HG03045 (cell line): ENCODE measurements around the gene DYRK1A.

Experiments used
- ATAC-seq: cut with Tn5 transposase; IDR thresholded peaks from one replicate; pipeline ENCODE4 v1.9.1; 2021; ENCODE audit warnings: mild to moderate bottlenecking, moderate library complexity; ENCODE audit not compliant: unreplicated experiment

Gene DYRK1A

GRCh38 chr21:37415939-37416338 lies 49.4 kb downstream of the DYRK1A start:
- no peak for ATAC-seq

GRCh38 chr21:37416914-37417313 lies 50.3 kb downstream of the DYRK1A start:
- ATAC-seq, result no peak

GRCh38 chr21:37419228-37419906 lies 52.8 kb downstream of the DYRK1A start:
- ATAC-seq, result no peak

GRCh38 chr21:37421306-37421705 lies 54.7 kb downstream of the DYRK1A start:
- no peak for ATAC-seq

- no peak for ATAC-seq
Measured at GRCh38 chr21:37422382-37422781, 55.8 kb downstream of the DYRK1A start.

- no peak for ATAC-seq
Measured at GRCh38 chr21:37423103-37423502, 56.5 kb downstream of the DYRK1A start.

GRCh38 chr21:37424396-37424795 lies 57.8 kb downstream of the DYRK1A start:
- ATAC-seq, result no peak

- ATAC-seq, result no peak
Measured at GRCh38 chr21:37425001-37425400, 58.4 kb downstream of the DYRK1A start.

GRCh38 chr21:37425684-37426083 lies 59.1 kb downstream of the DYRK1A start:
- ATAC-seq, result no peak

GRCh38 chr21:37427221-37427620 lies 60.6 kb downstream of the DYRK1A start:
- ATAC-seq, result no peak

GRCh38 chr21:37429356-37429755 lies 62.8 kb downstream of the DYRK1A start:
- no peak for ATAC-seq

- no peak for ATAC-seq
Measured at GRCh38 chr21:37430184-37430821, 63.7 kb downstream of the DYRK1A start.

GRCh38 chr21:37431243-37431642 lies 64.7 kb downstream of the DYRK1A start:
- no peak for ATAC-seq

- no peak for ATAC-seq
Measured at GRCh38 chr21:37432710-37433455, 66.3 kb downstream of the DYRK1A start.

- no peak for ATAC-seq
Measured at GRCh38 chr21:37433456-37433840, 66.9 kb downstream of the DYRK1A start.

GRCh38 chr21:37435120-37435519 lies 68.5 kb downstream of the DYRK1A start:
- no peak for ATAC-seq

GRCh38 chr21:37435711-37436110 lies 69.1 kb downstream of the DYRK1A start:
- ATAC-seq, result no peak

- ATAC-seq, result no peak
Measured at GRCh38 chr21:37436174-37436573, 69.6 kb downstream of the DYRK1A start.

GRCh38 chr21:37437376-37438080 lies 71.0 kb downstream of the DYRK1A start:
- ATAC-seq, result no peak

- ATAC-seq, result no peak
Measured at GRCh38 chr21:37443683-37444082, 77.1 kb downstream of the DYRK1A start.

GRCh38 chr21:37445228-37445627 lies 78.7 kb downstream of the DYRK1A start:
- no peak for ATAC-seq
